Cardiac muscle cell (in vitro differentiated cells and primary cell): ENCODE measurements around the gene MAP1LC3B. TPM values are rescaled to one million over a fixed set of nuclear protein-coding genes. Genes with fewer than 3 reads are reported as not detected.

ENCODE experiments used
- DNase-seq, 2 donors: peaks; one replicate each; pipeline versions ENCODE4 v3.0.0 to v3.0.0-alpha.2; 2010 to 2017; ENCODE audit warnings: low read depth in 1 of 2, low spot score in 1 of 2
- H3K27ac ChIP-seq: fragments of 200-600 bp; sonication (generic); 2 replicates; pipeline ENCODE4 v1.5.1; 2016
- H3K27me3 ChIP-seq: fragments of 200-600 bp; sonication (generic); 2 replicates; pipeline ENCODE4 v1.6.0; 2016; ENCODE audit warnings: control low read depth
- H3K36me3 ChIP-seq: fragments of 200-600 bp; sonication (generic); 2 replicates; pipeline ENCODE4 v1.5.1; 2016; ENCODE audit warnings: control low read depth
- H3K4me1 ChIP-seq: fragments of 200-600 bp; sonication (generic); 2 replicates; pipeline ENCODE4 v1.8.1; 2017; ENCODE audit warnings: low read depth, mild to moderate bottlenecking, mixed run types
- H3K4me3 ChIP-seq: fragments of 200-600 bp; sonication (generic); 2 replicates; pipeline ENCODE4 v1.5.1; 2016; ENCODE audit warnings: mild to moderate bottlenecking
- H3K9me3 ChIP-seq: fragments of 200-600 bp; sonication (generic); 2 replicates; pipeline ENCODE4 v1.5.1; 2017; ENCODE audit warnings: low read depth, mild to moderate bottlenecking, control low read depth
- CTCF ChIP-seq: IDR thresholded peaks from 2 replicates; pipeline ENCODE4 v1.5.1; 2012; ENCODE audit warnings: low read depth, mild to moderate bottlenecking, low read length
- polyA plus RNA-seq: library from polyadenylated mRNA; unstranded; fragments of >200 nt; fragmentation: Nextera tagmentation; extraction: Ambion mirVana; gene quantifications from 2 replicates; pipeline ENCODE4 v1.2.1, GENCODE V29; 2016
- total RNA-seq: library from RNA; depleted of rRNA; stranded (reverse); fragments of >200 nt; gene quantifications from 2 replicates; pipeline ENCODE4 v1.2.3, GENCODE V29; 2016

The MAP1LC3B gene
- total RNA-seq = 34.6 and 37.7 TPM in 2 replicates
- 128 and 164 TPM in 2 replicates for polyA plus RNA-seq

- Histone ChIP-seq H3K27me3 (no peaks in the 10 kb centered on the region), H3K4me1 (peaks cover 31% of the 10 kb centered on the region), H3K4me3 (peak within 1 kb of the TSS; percentile 74), H3K36me3 (no peaks in the 10 kb centered on the region), H3K27ac (peak within 1 kb of the TSS; percentile 95), H3K9me3 (no peaks in the 10 kb centered on the region)
- peak; percentile 97 to 98 for DNase-seq
- no peak for TF ChIP-seq CTCF
Observed at GRCh38 chr16:87391950-87392820, at the start of gene MAP1LC3B. Gene MAP1LC3B (plus strand): TSS chr16:87392336. CDS start chr16:87392428, 92 bp downstream.

GRCh38 chr16:87342504-87342903 lies 49.6 kb upstream of the MAP1LC3B start:
- H3K4me1 ChIP-seq = no peaks in the 10 kb centered on the region
- TF ChIP-seq CTCF = no peak
- H3K9me3 ChIP-seq = no peaks in the 10 kb centered on the region
- no peaks in the 10 kb centered on the region for H3K27me3 ChIP-seq
- peaks cover 9% of the 10 kb centered on the region for H3K36me3 ChIP-seq
- H3K4me3 ChIP-seq = no peak overlapping the region
- DNase-seq = no peak
- no peak overlapping the region for H3K27ac ChIP-seq

GRCh38 chr16:87342978-87343752 lies 49.0 kb upstream of the MAP1LC3B start:
- Histone ChIP-seq H3K9me3 (no peaks in the 10 kb centered on the region), H3K27ac (no peak overlapping the region), H3K4me3 (no peak overlapping the region), H3K36me3 (peaks cover 9% of the 10 kb centered on the region), H3K27me3 (no peaks in the 10 kb centered on the region), H3K4me1 (no peaks in the 10 kb centered on the region)
- DNase-seq = no peak
- no peak for TF ChIP-seq CTCF

GRCh38 chr16:87343753-87344050 lies 48.4 kb upstream of the MAP1LC3B start:
- no peak overlapping the region for H3K27ac ChIP-seq
- no peaks in the 10 kb centered on the region for H3K27me3 ChIP-seq
- H3K9me3 ChIP-seq = no peaks in the 10 kb centered on the region
- H3K4me3 ChIP-seq = no peak overlapping the region
- H3K4me1 ChIP-seq = no peaks in the 10 kb centered on the region
- no peak for DNase-seq
- H3K36me3 ChIP-seq = peaks cover 9% of the 10 kb centered on the region
- TF ChIP-seq CTCF = no peak

GRCh38 chr16:87344165-87344930 lies 47.8 kb upstream of the MAP1LC3B start:
- TF ChIP-seq CTCF = no peak
- no peak overlapping the region for H3K4me3 ChIP-seq
- no peak for DNase-seq
- H3K9me3 ChIP-seq = no peaks in the 10 kb centered on the region
- no peak overlapping the region for H3K27ac ChIP-seq
- H3K36me3 ChIP-seq = peaks cover 9% of the 10 kb centered on the region
- no peaks in the 10 kb centered on the region for H3K4me1 ChIP-seq
- H3K27me3 ChIP-seq = no peaks in the 10 kb centered on the region
